Activated CD4-positive, alpha-beta memory T cell treated with anti-CD3 and anti-CD28 coated beads, Interleukin-2, amount 10 ng/mL, durations not matched to agents 7 days and 5 days (primary cell): Measurements from ENCODE around the gene MFSD1. TPM values are rescaled to one million over a fixed set of nuclear protein-coding genes. Genes with fewer than 3 reads are reported as not detected.

Experiments
- CTCF ChIA-PET: fragments of 350-600 bp; sonication (Branson Sonifier 250); formaldehyde crosslinking; loops from one replicate; lab custom pipeline; 2021; ENCODE audit warnings: antibody characterized with exemption, inconsistent platforms; lab: Charles Lee
- POLR2A ChIA-PET: fragments of 350-600 bp; sonication (Branson Sonifier 250); formaldehyde crosslinking; loops from one replicate; lab custom pipeline; 2021; ENCODE audit warnings: antibody characterized with exemption; lab: Charles Lee
- DNase-seq: peaks from one replicate; pipeline ENCODE4 v3.0.0-alpha.2; 2020
- H3K27ac Mint-ChIP-seq: one replicate; pipeline ENCODE4 v1.8.0; 2021; ENCODE audit warnings: mild to moderate bottlenecking, mixed read lengths
- H3K27me3 Mint-ChIP-seq: one replicate; pipeline ENCODE4 v1.8.0; 2021; ENCODE audit warnings: mixed read lengths
- H3K36me3 Mint-ChIP-seq: one replicate; pipeline ENCODE4 v1.8.0; 2021; ENCODE audit warnings: low read depth, mixed read lengths
- H3K4me1 Mint-ChIP-seq: one replicate; pipeline ENCODE4 v1.8.0; 2021; ENCODE audit warnings: mixed read lengths
- H3K4me3 Mint-ChIP-seq: one replicate; pipeline ENCODE4 v1.8.0; 2021; ENCODE audit warnings: mild to moderate bottlenecking, mixed read lengths
- H3K9me3 Mint-ChIP-seq: one replicate; pipeline ENCODE4 v1.8.0; 2021; ENCODE audit warnings: mixed read lengths
- total RNA-seq, 2 experiments: library from RNA; stranded (reverse); gene quantifications; one replicate each; pipeline ENCODE4 v1.2.3, GENCODE V29; 2021

Gene MFSD1
- total RNA-seq, 2 experiments from 2014 or later, result 26.9 to 27.4 TPM

GRCh38 chr3:158770741-158771350 is 31.0 kb upstream of the MFSD1 start:
- no peaks in the 10 kb centered on the region for H3K9me3 Mint-ChIP-seq
- H3K27me3 Mint-ChIP-seq, result no peaks in the 10 kb centered on the region
- no peak overlapping the region for H3K4me3 Mint-ChIP-seq
- no peak for DNase-seq
- H3K4me1 Mint-ChIP-seq, result peaks cover 2% of the 10 kb centered on the region
- no peaks in the 10 kb centered on the region for H3K36me3 Mint-ChIP-seq
- ChIA-PET CTCF (no interaction called here), POLR2A (no interaction called here)
- no peak overlapping the region for H3K27ac Mint-ChIP-seq

DNA sequence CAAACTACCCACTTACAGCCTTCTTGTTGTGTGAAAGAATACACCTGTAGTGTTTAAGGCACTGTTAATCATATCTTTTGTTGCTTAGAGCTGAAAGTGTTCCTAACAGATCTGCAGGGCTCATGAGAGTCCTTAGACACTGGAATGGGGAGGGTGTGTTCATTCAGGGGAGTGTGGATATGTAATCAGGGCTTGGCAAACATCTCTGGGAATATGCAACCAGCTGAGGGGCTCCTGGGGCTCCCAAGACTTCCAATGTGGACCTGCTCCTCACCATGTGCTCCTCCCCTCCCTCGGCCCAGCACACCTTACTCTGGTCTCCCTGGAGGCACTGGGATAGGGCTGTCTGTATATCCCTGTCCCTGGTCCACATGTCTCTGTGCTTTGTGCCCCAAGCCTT is 30.3 kb upstream of the MFSD1 start:
- no peaks in the 10 kb centered on the region for H3K27me3 Mint-ChIP-seq
- H3K4me1 Mint-ChIP-seq, result peaks cover 2% of the 10 kb centered on the region
- H3K9me3 Mint-ChIP-seq, result no peaks in the 10 kb centered on the region
- no peaks in the 10 kb centered on the region for H3K36me3 Mint-ChIP-seq
- ChIA-PET POLR2A (no interaction called here), CTCF (interaction anchor here (0.7 kb wide), 1 partner anchor 44 kb away, joined by 3 read pairs; no protein-coding TSS in a partner anchor)
- H3K4me3 Mint-ChIP-seq, result no peak overlapping the region
- DNase-seq, result no peak
- no peak overlapping the region for H3K27ac Mint-ChIP-seq

DNA sequence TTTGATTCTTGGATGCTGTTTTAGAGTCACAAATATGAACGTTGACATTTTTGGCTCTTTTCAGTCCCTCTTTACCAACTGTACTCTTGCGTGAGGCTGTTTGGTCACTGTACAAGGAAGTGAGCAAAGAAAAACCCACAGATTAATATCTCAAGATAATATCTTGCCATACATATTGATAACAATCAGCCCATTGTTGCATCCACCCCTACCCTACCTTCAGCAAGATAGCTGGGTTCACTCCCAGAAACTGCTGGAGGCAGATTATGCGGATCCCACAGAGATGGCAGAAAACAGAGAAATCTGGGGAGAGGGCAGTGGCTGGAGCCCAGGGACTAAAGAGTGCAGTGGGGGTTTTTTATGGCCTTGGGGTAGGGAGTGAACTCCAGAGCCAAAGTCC is 29.9 kb upstream of the MFSD1 start:
- no peak for DNase-seq
- no peak overlapping the region for H3K27ac Mint-ChIP-seq
- POLR2A ChIA-PET, result no interaction called here
- CTCF ChIA-PET, result interaction anchor here (0.7 to 1.4 kb wide), 2 partner anchors 44 kb away, joined by 3 read pairs; no protein-coding TSS in a partner anchor
- H3K36me3 Mint-ChIP-seq, result no peaks in the 10 kb centered on the region
- no peak overlapping the region for H3K4me3 Mint-ChIP-seq
- no peaks in the 10 kb centered on the region for H3K9me3 Mint-ChIP-seq
- H3K27me3 Mint-ChIP-seq, result no peaks in the 10 kb centered on the region
- H3K4me1 Mint-ChIP-seq, result peaks cover 2% of the 10 kb centered on the region

- peaks cover 2% of the 10 kb centered on the region for H3K4me1 Mint-ChIP-seq
- POLR2A ChIA-PET, result no interaction called here
- CTCF ChIA-PET, result interaction anchor here (1.4 kb wide), 1 partner anchor 45 kb away, joined by 3 read pairs; no protein-coding TSS in a partner anchor
- H3K9me3 Mint-ChIP-seq, result no peaks in the 10 kb centered on the region
- no peak overlapping the region for H3K4me3 Mint-ChIP-seq
- H3K27ac Mint-ChIP-seq, result no peak overlapping the region
- no peak for DNase-seq
- no peaks in the 10 kb centered on the region for H3K36me3 Mint-ChIP-seq
- no peaks in the 10 kb centered on the region for H3K27me3 Mint-ChIP-seq
These were observed 28.7 kb upstream of the MFSD1 start for GRCh38 chr3:158773166-158773565.

DNA sequence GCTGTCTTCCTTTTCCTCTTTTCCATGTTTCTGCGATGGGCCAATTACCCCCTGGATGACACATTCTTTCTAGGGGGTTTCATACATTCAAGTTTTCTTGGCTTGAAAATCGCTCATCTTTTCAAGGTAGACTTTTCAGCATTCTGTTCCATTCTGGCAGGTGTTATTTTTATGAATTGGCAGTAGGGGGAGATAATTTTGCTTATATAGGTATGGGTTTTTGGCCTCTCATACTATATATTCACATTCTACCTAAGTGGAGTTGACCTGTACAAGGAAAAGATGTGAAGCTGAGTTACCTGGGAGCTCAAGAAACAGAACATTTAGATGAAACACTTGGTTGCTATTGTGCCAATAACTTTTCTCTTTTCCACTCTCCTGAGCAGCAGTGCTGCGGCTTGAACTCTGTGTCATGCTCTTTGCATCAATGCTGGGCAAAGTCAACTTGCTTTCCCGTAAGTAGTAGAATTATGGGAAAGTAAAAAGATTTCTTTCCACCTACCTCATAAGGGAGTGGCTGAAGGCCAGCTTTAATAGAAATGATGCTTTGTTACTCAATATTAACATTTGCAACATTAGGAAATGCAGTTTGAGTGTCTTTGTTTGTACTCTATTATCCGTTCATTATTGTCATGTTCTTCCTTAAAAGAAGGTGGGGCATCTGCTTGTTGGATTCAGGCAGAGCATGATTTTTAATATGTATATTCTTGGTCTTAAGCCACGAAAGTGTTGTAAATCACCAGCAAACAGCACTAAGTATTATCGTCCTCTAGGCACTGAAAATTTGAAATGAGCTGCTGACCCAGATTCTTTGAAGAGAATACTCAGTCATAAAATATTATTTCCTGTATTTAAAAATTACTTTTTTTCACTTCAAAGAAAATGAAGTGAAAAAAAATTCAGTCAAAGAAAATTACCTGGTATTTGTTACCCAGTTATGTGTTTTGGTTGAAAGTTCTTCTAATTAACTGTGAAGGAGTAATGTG is 27.7 kb upstream of the MFSD1 start:
- Mint-ChIP-seq H3K27ac (no peak overlapping the region), H3K9me3 (no peaks in the 10 kb centered on the region), H3K27me3 (no peaks in the 10 kb centered on the region), H3K36me3 (no peaks in the 10 kb centered on the region), H3K4me1 (peaks cover 2% of the 10 kb centered on the region), H3K4me3 (no peak overlapping the region)
- no peak for DNase-seq
- POLR2A ChIA-PET, result no interaction called here
- CTCF ChIA-PET, result interaction anchor here (0.8 kb wide), 1 partner anchor 115 kb away, joined by 3 read pairs; no protein-coding TSS in a partner anchor

- H3K4me1 Mint-ChIP-seq, result peaks cover 2% of the 10 kb centered on the region
- no peaks in the 10 kb centered on the region for H3K9me3 Mint-ChIP-seq
- ChIA-PET CTCF (no interaction called here), POLR2A (no interaction called here)
- H3K27ac Mint-ChIP-seq, result no peak overlapping the region
- H3K36me3 Mint-ChIP-seq, result no peaks in the 10 kb centered on the region
- no peaks in the 10 kb centered on the region for H3K27me3 Mint-ChIP-seq
- H3K4me3 Mint-ChIP-seq, result no peak overlapping the region
- DNase-seq, result no peak
These were observed 26.9 kb upstream of the MFSD1 start for GRCh38 chr3:158774965-158775364.

- no peaks in the 10 kb centered on the region for H3K27me3 Mint-ChIP-seq
- no peaks in the 10 kb centered on the region for H3K9me3 Mint-ChIP-seq
- ChIA-PET POLR2A (no interaction called here), CTCF (no interaction called here)
- H3K27ac Mint-ChIP-seq, result no peak overlapping the region
- no peak for DNase-seq
- peaks cover 2% of the 10 kb centered on the region for H3K4me1 Mint-ChIP-seq
- H3K4me3 Mint-ChIP-seq, result no peak overlapping the region
- no peaks in the 10 kb centered on the region for H3K36me3 Mint-ChIP-seq
These were observed 26.1 kb upstream of the MFSD1 start for GRCh38 chr3:158775426-158776410.

GRCh38 chr3:158776531-158776930 is 25.3 kb upstream of the MFSD1 start:
- no peak for DNase-seq
- CTCF ChIA-PET, result interaction anchor here (1.4 kb wide), 1 partner anchor 15 kb away, joined by 5 read pairs; no protein-coding TSS in a partner anchor

GRCh38 chr3:158777161-158777873 is 24.5 kb upstream of the MFSD1 start:
- H3K4me1 Mint-ChIP-seq, result peaks cover 2% of the 10 kb centered on the region
- ChIA-PET CTCF (interaction anchor here (1.4 to 2.0 kb wide), 2 partner anchors 14 to 50 kb away, joined by 5 read pairs; no protein-coding TSS in a partner anchor), POLR2A (interaction anchor here (0.6 kb wide), 1 partner anchor 19 kb away, joined by 3 read pairs; no protein-coding TSS in a partner anchor)
- no peak overlapping the region for H3K27ac Mint-ChIP-seq
- no peak overlapping the region for H3K4me3 Mint-ChIP-seq
- DNase-seq, result no peak
- H3K27me3 Mint-ChIP-seq, result no peaks in the 10 kb centered on the region
- no peaks in the 10 kb centered on the region for H3K9me3 Mint-ChIP-seq
- H3K36me3 Mint-ChIP-seq, result no peaks in the 10 kb centered on the region

More at GRCh38 chr3:158776531-158776930, 25.3 kb upstream of the MFSD1 start:
- Mint-ChIP-seq H3K27ac (no peak overlapping the region), H3K9me3 (no peaks in the 10 kb centered on the region), H3K4me3 (no peak overlapping the region), H3K27me3 (no peaks in the 10 kb centered on the region), H3K36me3 (no peaks in the 10 kb centered on the region), H3K4me1 (peaks cover 2% of the 10 kb centered on the region)
- POLR2A ChIA-PET, result no interaction called here

DNA sequence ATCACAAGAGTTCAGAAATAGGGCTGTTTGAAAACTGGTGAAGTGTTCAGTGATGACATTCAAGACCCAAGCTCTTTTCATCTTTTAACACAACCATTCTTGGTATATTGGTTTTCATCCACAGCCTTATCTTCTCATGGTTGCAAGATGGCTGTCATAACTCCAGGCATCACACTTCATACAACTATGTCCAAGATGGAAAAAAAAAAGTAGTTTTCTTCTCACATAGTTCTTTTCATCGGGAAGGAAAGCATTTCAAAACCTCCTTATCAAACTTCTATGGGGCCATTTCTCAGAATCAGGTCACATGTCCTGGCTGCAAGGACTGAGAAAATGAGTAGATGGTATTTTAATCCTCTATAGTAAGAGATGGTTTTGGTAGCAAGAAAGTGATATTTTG is 21.1 kb upstream of the MFSD1 start:
- Mint-ChIP-seq H3K4me3 (no peak overlapping the region), H3K9me3 (no peaks in the 10 kb centered on the region), H3K4me1 (no peaks in the 10 kb centered on the region), H3K27me3 (no peaks in the 10 kb centered on the region), H3K36me3 (no peaks in the 10 kb centered on the region), H3K27ac (no peak overlapping the region)
- DNase-seq, result no peak
- ChIA-PET CTCF (interaction anchor here (1.1 to 1.5 kb wide), 3 partner anchors 9 to 53 kb away, joined by 3 to 7 read pairs (median 5); no protein-coding TSS in a partner anchor), POLR2A (no interaction called here)

DNA sequence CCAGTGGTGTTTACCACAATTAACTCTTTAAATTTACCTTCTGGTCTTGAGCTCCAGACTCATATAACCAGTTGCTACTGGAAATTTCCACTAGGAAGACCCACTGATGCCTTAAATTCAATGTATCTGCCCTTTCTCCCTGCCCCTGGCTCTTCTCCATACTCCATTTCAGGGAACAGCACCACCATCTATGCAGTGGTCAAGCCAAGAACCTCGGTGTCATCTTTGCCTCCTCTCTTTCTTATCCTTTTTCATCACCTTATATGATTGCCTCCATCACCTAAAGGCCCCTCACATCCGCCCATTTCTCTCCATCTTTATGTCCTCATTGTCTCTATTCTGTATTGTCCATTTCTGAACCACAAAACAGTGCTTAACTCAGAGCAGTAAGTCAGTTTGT is 20.7 kb upstream of the MFSD1 start:
- Mint-ChIP-seq H3K36me3 (no peaks in the 10 kb centered on the region), H3K9me3 (no peaks in the 10 kb centered on the region), H3K4me1 (no peaks in the 10 kb centered on the region), H3K27me3 (no peaks in the 10 kb centered on the region), H3K27ac (no peak overlapping the region), H3K4me3 (no peak overlapping the region)
- DNase-seq, result no peak
- POLR2A ChIA-PET, result no interaction called here
- CTCF ChIA-PET, result interaction anchor here (1.2 to 1.5 kb wide), 2 partner anchors 10 to 53 kb away, joined by 3 to 7 read pairs; no protein-coding TSS in a partner anchor

DNA sequence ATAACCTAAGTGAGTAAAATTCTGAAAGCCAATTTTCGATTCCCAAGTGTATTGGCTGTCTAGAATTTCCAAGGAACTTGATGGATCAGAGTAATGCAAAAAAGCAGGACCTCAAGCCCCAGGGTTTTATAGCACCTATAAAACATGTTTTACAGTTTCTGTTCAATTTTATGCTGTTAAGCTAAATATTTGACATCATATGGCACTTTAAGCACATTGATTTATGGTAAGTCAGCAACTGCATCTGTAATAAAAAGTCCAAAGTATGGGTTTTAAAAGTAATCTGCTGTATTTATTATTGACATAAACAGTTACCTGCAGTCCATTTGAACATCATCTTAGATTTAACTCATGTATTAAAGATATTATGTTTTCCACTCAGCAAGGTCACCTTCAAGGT is 20.0 kb upstream of the MFSD1 start:
- H3K4me3 Mint-ChIP-seq, result no peak overlapping the region
- no peaks in the 10 kb centered on the region for H3K27me3 Mint-ChIP-seq
- no peaks in the 10 kb centered on the region for H3K36me3 Mint-ChIP-seq
- ChIA-PET POLR2A (no interaction called here), CTCF (no interaction called here)
- no peaks in the 10 kb centered on the region for H3K9me3 Mint-ChIP-seq
- no peak for DNase-seq
- no peaks in the 10 kb centered on the region for H3K4me1 Mint-ChIP-seq
- no peak overlapping the region for H3K27ac Mint-ChIP-seq
